HEK293 (cell line): Measurements from ENCODE around the gene CNKSR3.

Experiments used
- BCL11A ChIP-seq: fragments of 450-650 bp; formaldehyde crosslinking; IDR thresholded peaks from 2 replicates; pipeline ENCODE4 v1.5.1; 2016; ENCODE audit warnings: low read depth, missing biosample characterization, missing genetic modification characterization
- PRDM10 ChIP-seq: fragments of 450-650 bp; formaldehyde crosslinking; IDR thresholded peaks from 2 replicates; pipeline ENCODE4 v1.5.1; 2016; ENCODE audit warnings: missing biosample characterization, missing genetic modification characterization
- PRDM2 ChIP-seq: fragments of 450-650 bp; formaldehyde crosslinking; IDR thresholded peaks from 2 replicates; pipeline ENCODE4 v1.5.1; 2016; ENCODE audit warnings: missing biosample characterization, missing genetic modification characterization, borderline replicate concordance
- RBAK ChIP-seq: fragments of 450-650 bp; formaldehyde crosslinking; IDR thresholded peaks from 2 replicates; pipeline ENCODE4 v1.5.1; 2016; ENCODE audit warnings: missing biosample characterization, missing genetic modification characterization
- TCF7L2 ChIP-seq: IDR thresholded peaks from 2 replicates; pipeline ENCODE4 v1.6.1; 2011; ENCODE audit warnings: low read depth, mild to moderate bottlenecking, inconsistent platforms, low read length, moderate library complexity, borderline replicate concordance
- ZBTB49 ChIP-seq: fragments of 450-650 bp; formaldehyde crosslinking; IDR thresholded peaks from 2 replicates; pipeline ENCODE4 v1.5.1; 2016; ENCODE audit warnings: missing biosample characterization, missing genetic modification characterization, low read depth
- ZNF132 ChIP-seq: fragments of 450-650 bp; formaldehyde crosslinking; IDR thresholded peaks from 2 replicates; pipeline ENCODE4 v1.5.1; 2017; ENCODE audit warnings: missing biosample characterization, missing genetic modification characterization, borderline replicate concordance
- ZNF175 ChIP-seq: fragments of 450-650 bp; formaldehyde crosslinking; IDR thresholded peaks from 2 replicates; pipeline ENCODE4 v1.5.1; 2016; ENCODE audit warnings: missing biosample characterization, missing genetic modification characterization
- ZNF2 ChIP-seq: fragments of 450-650 bp; formaldehyde crosslinking; IDR thresholded peaks from 2 replicates; pipeline ENCODE4 v1.5.1; 2016; ENCODE audit warnings: missing biosample characterization, missing genetic modification characterization
- ZNF274 ChIP-seq, 2 experiments: fragments of 200-500 bp in 1 of 2; fragments of 450-650 bp in 1 of 2; sonication (Bioruptor generic) in 1 of 2; formaldehyde crosslinking in 1 of 2; IDR thresholded peaks; 2 replicates each; pipeline versions ENCODE4 v1.5.1 to v1.6.1; 2014 to 2016; ENCODE audit warnings: borderline replicate concordance in 1 of 2, inconsistent platforms in 1 of 2, low read length in 1 of 2, missing biosample characterization in 1 of 2, missing genetic modification characterization in 1 of 2
- ZNF280D ChIP-seq: fragments of 450-650 bp; formaldehyde crosslinking; IDR thresholded peaks from 2 replicates; pipeline ENCODE4 v1.5.1; 2016; ENCODE audit warnings: missing biosample characterization, missing genetic modification characterization
- ZNF302 ChIP-seq: fragments of 450-650 bp; formaldehyde crosslinking; IDR thresholded peaks from 2 replicates; pipeline ENCODE4 v1.5.1; 2016; ENCODE audit warnings: missing biosample characterization, missing genetic modification characterization, low read depth
- ZNF324 ChIP-seq: fragments of 450-650 bp; formaldehyde crosslinking; IDR thresholded peaks from 2 replicates; pipeline ENCODE4 v1.5.1; 2016; ENCODE audit warnings: missing biosample characterization, missing genetic modification characterization
- ZNF394 ChIP-seq: fragments of 450-650 bp; formaldehyde crosslinking; IDR thresholded peaks from 2 replicates; pipeline ENCODE4 v1.5.1; 2016; ENCODE audit warnings: missing biosample characterization, missing genetic modification characterization, mild to moderate bottlenecking, moderate library complexity, borderline replicate concordance
- ZNF555 ChIP-seq: fragments of 450-650 bp; formaldehyde crosslinking; conservative IDR thresholded peaks from 2 replicates; pipeline ENCODE4 v1.5.1; 2017; ENCODE audit warnings: missing biosample characterization, mild to moderate bottlenecking, missing genetic modification characterization, inconsistent platforms
- ZNF580 ChIP-seq: fragments of 450-650 bp; formaldehyde crosslinking; IDR thresholded peaks from 2 replicates; pipeline ENCODE4 v1.5.1; 2016; ENCODE audit warnings: missing biosample characterization, missing genetic modification characterization
- ZNF768 ChIP-seq: fragments of 450-650 bp; formaldehyde crosslinking; IDR thresholded peaks from 2 replicates; pipeline ENCODE4 v1.5.1; 2018; ENCODE audit warnings: missing biosample characterization, mild to moderate bottlenecking, missing genetic modification characterization
- TF ChIP-seq, protein P1 (sequence below): sonication (generic); formaldehyde crosslinking; IDR thresholded peaks from 2 replicates; pipeline ENCODE4 v1.8.1; 2022; ENCODE audit warnings: mild to moderate bottlenecking, moderate library complexity, missing genetic modification reagents
- TF ChIP-seq, protein P2 (sequence below): fragments of 450-650 bp; formaldehyde crosslinking; IDR thresholded peaks from 2 replicates; pipeline ENCODE4 v1.5.1; 2016; ENCODE audit warnings: missing biosample characterization, missing genetic modification characterization

Gene CNKSR3

DNA sequence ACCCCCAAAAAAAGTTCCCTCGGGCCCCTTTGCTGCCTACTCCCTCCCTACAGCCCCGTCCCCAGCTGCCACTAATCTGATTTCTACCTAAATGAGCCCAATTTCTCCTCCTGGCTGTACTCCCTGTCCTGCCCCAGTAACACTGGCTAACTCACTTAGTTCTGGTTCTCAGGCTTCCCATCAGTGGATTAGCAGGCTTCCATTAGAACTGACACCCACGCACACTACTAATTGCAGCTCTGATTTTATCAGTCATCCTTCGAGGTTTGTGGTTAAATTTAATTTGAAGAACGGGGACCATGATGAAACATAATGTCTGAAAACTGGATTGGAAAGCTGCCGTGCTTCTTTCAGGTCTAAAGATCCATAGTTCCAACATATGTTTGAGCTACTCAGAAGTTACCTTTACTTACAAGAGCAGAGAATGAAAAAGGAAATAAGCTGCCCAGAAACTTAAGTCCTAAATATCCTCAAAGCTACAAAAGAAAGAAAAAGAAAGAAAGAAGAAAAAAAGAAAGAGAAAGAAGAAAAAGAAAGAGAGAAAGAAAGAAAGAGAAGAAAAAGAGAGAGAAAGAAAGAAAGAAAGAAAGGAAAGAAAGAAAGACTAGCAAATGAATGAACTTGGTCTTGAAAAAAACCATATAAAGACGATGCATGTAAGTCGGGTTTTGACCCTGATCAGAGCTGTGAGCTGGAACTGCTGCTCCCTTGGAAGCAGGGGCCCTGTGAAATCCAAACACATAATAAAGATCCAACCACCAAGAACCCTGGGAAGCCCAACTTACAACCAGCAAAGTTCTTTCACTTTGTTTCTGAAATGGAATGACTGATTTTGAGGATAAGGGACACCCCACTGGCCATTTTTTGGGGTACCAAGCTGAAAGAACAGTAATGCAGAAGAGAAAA, 51.7 kb downstream of the CNKSR3 start (continued):
- TF ChIP-seq ZNF132 (no peak), PRDM10 (tag by site-specific recombination) (no peak), BCL11A (tag by site-specific recombination) (no peak), ZNF394 (tag by site-specific recombination) (no peak), TCF7L2 (no peak), ZNF175 (tag by site-specific recombination) (no peak), RBAK (tag by site-specific recombination) (no peak), ZNF280D (tag by site-specific recombination) (no peak), ZNF580 (tag by site-specific recombination) (no peak), PRDM2 (tag by site-specific recombination) (no peak), ZNF324 (tag by site-specific recombination) (no peak), ZNF555 (no peak), ZNF274 (IDR thresholded peaks at IDR 0.05; ENCODE audit: low read length) (no peak), ZNF274 (tag by site-specific recombination; IDR thresholded peaks at IDR 0.05; ENCODE audit: borderline replicate concordance) (no peak), ZNF2 (no peak), ZNF768 (tag by site-specific recombination) (no peak), ZNF302 (tag by site-specific recombination) (no peak), ZBTB49 (tag by site-specific recombination) (no peak)
- TF ChIP-seq, protein P1, sequence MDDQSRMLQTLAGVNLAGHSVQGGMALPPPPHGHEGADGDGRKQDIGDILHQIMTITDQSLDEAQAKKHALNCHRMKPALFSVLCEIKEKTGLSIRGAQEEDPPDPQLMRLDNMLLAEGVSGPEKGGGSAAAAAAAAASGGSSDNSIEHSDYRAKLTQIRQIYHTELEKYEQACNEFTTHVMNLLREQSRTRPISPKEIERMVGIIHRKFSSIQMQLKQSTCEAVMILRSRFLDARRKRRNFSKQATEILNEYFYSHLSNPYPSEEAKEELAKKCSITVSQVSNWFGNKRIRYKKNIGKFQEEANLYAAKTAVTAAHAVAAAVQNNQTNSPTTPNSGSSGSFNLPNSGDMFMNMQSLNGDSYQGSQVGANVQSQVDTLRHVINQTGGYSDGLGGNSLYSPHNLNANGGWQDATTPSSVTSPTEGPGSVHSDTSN (CRISPR knock-in tag), result no peak
- TF ChIP-seq, protein P2, sequence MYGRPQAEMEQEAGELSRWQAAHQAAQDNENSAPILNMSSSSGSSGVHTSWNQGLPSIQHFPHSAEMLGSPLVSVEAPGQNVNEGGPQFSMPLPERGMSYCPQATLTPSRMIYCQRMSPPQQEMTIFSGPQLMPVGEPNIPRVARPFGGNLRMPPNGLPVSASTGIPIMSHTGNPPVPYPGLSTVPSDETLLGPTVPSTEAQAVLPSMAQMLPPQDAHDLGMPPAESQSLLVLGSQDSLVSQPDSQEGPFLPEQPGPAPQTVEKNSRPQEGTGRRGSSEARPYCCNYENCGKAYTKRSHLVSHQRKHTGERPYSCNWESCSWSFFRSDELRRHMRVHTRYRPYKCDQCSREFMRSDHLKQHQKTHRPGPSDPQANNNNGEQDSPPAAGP (tag by site-specific recombination), result no peak
